HG02884 (cell line): Measurements from ENCODE around the gene RASL10B.
"Not testable (repeated sequence)": the region's sequence is repeated elsewhere in the genome, so short reads cannot be mapped to it uniquely, and the experiment has no call there.

ENCODE experiments used
- ATAC-seq: cut with Tn5 transposase; IDR thresholded peaks from one replicate; pipeline ENCODE4 v1.9.1; 2021; ENCODE audit warnings: mild to moderate bottlenecking, moderate library complexity; ENCODE audit not compliant: unreplicated experiment

RASL10B gene

GRCh38 chr17:35731239-35731916 lies at the start of gene RASL10B:
Gene RASL10B, plus strand, starts transcription at chr17:35731639. Its CDS starts 3,546 bp downstream, at chr17:35735185.
- ATAC-seq = no peak

GRCh38 chr17:35683591-35683990 lies 47.8 kb upstream of the RASL10B start:
- ATAC-seq = no peak

GRCh38 chr17:35684055-35684802 lies 47.2 kb upstream of the RASL10B start:
- ATAC-seq = no peak

DNA sequence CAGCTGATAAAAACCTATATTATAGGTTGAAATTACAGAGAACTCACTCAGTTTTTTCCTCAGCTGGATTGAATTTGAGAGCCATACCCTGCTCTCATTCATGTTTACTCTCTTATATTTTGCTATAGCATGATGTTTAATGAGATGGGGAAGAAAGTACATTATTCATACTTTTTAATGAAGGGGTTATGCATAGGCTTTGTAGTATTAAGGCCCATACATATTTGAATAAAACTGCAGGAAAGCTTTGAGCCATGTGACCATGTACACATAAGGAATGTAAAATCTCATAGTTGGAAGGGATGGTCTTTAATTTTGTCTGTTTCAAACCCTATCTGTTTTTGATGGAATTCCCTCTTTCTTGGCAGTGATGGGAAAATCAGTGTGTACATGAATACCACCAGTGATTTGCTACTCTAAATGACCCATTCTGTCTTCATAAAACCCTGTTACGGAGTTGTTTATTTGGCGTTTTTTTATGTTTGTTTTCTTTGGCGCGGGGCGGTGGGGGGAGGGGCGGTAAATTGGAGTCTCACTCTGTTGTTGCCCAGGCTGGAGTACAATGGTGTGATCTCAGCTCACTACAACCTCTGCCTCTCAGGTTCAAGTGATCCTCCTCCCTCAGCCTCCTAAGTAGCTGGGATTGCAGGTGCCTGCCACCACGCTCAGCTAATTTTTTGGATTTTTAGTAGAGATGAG lies 38.8 kb upstream of the RASL10B start:
- no peak for ATAC-seq

DNA sequence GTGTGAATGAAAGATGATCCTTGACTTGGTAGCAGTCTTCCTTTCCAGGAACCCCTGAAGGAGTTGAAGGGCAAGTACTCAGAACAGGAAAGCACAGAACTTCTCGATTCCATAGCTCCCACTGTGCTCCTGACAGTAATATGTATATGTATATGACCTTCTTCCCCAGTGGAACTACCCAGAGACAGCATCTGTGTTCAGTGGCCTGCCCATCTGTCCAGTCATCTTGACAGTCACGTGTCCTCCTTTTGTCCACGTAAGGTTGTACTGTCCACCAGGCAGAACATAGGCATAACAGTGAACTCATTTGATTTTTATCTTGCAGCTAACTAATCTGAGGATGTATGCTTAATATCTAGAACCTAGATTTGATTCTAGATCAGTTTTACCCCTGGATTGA lies 37.8 kb upstream of the RASL10B start:
- no peak for ATAC-seq

- ATAC-seq = no peak
Measured at GRCh38 chr17:35694906-35695305, 36.5 kb upstream of the RASL10B start.

- ATAC-seq = no peak
Measured at GRCh38 chr17:35695613-35696012, 35.8 kb upstream of the RASL10B start.

DNA sequence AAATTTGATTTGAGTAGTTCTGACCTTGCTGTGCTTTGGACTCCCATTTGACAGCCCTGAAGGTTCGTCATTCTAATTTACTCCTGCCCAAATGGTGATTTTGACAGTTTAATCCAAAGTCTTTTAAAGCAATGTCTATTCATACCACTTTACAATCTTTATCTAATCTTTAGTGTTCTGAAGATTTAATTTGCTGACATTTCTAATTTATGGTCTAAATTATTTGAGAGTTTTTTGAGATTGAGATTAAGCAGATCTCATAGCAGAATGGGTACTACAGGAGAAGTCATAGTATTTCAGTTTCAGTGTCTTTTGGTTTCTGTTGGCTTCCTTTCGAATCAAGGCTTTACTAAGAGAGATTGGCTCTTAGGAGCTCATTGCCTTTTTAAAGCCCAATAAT lies 32.6 kb upstream of the RASL10B start:
- ATAC-seq = no peak

GRCh38 chr17:35700150-35700549 lies 31.3 kb upstream of the RASL10B start:
- ATAC-seq = no peak

- no peak for ATAC-seq
Measured at GRCh38 chr17:35701491-35701890, 29.9 kb upstream of the RASL10B start.

- not testable (repeated sequence) for ATAC-seq
Measured at GRCh38 chr17:35703308-35703707, 28.1 kb upstream of the RASL10B start.

- ATAC-seq = no peak
Measured at GRCh38 chr17:35705230-35705629, 26.2 kb upstream of the RASL10B start.

DNA sequence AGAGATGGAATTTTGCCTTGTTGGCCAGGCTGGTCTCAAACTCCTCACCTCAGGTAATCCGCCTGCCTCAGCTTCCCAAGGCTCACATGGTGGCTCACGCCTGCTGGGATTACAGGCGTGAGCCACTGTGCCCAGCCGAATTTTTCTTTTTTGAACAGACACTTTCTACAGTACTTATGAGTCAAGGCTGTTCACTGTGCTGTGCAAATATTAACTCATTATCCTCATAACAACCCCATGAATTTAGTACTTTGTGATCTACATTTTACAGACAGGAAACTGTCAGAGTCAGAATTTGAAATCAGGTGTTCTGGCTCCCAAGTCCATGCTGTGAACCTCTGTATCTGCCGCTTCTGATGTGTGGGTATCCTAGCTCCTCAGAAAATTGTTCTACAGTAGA lies 25.7 kb upstream of the RASL10B start:
- ATAC-seq = no peak

DNA sequence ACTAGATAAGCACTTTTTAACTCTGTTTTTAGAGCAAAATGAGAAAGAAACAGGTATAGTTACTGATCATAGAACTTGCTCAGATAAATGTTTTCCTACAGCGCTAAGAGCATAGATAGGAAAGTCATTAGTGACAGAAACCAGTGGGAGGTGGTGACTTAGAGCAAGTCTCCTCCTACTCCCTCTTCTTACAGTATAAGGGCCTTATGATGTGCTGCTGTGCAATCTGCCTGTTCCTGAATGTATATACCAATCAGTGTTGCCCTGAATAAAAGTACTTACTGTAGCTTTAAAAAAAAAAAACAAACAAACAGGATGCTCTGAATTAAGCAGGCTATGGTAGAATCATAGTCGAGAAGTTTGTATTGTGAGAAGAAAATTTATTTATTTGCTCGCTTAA lies 23.3 kb upstream of the RASL10B start:
- no peak for ATAC-seq

GRCh38 chr17:35708951-35709350 lies 22.5 kb upstream of the RASL10B start:
- ATAC-seq = no peak

DNA sequence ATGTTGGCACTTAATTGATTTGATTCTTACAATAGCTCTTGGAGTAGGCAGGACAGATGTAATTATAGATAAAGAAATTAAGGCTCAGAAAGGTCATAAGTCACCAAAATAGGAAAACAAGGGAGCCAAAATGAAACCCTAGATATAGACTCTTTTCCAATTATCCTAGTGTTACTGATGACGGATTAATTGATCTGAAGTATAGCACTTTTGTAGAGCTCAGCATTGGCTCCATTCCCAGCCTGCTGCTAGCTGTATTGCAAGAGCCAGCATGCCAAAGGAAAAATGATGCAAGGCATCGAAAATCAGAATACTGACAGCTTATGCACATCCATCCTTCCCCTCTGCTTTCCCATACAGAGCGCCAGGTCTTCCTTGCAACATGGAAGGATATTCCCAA lies 21.6 kb upstream of the RASL10B start:
- no peak for ATAC-seq

- ATAC-seq = no peak
Measured at GRCh38 chr17:35710950-35711349, 20.5 kb upstream of the RASL10B start.

DNA sequence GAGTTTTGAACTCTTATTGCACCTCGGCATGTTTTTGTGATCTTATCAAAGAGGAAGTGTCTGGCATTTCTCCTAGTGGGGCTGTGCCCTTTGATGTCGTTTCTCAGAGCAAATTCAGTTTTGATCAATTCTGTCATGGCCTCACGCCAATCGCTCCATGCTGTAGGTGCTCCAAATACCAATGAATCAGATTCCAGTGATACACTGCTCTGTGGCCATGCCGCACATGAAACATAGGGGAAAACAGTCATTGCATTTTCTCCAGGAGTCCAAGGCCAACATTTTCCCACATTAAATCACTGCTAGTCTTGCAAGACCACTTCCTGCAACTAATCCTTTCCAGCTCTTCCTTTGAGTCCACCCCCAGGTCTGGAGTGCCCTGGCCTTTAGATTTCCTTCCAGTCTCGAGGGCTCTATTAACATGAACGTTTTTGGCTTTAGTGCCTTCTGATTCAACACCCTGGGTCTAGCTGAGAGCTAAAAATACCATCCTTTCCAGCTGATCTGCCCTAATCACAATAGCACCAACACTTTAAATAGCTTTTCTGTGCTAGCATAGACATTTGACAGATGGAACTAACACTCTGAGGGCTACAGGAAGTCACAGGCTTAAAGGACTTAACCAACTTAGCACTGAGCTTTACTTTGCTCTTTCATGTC lies 18.2 kb upstream of the RASL10B start:
- ATAC-seq = no peak

DNA sequence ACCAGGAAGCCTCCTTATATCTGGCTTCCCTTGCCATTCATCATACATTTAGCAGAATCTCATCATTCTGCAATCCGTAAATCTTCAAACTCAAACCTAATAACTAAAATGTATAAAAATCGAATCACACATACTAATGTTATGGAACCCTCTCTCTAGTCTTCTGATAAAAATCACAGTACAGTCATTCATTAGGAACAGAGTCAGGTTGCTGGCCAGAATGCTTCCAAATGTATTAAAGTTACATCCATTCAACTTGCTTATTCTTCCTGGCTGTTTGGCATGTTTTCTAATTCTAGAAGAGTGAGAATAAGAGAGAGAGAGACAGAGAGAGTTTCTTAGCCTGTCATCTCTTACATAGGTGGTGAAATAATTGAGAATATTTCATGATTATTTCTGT lies 16.5 kb upstream of the RASL10B start:
- ATAC-seq = no peak

GRCh38 chr17:35715416-35715815 lies 16.0 kb upstream of the RASL10B start:
- no peak for ATAC-seq

DNA sequence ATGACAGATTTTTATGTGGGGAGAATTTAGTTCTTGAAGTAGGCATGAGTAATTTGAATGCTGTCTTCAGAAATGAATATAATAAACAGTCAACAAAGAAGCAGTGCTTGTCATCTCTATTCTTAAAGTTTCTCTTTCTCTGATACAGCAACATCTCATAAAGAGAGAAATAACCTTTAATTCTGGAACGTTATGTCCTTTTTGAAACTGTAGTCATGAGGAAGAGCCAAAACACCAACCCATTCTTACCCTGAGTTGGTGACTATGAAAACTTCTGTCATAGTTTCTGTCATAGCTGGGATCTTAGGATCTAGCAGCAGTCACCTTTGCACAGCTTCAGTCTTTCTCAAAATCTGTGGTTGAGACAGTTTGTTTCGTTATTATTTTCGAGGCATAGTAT lies 15.3 kb upstream of the RASL10B start:
- ATAC-seq = no peak
